Measurements from ENCODE around the gene CD300LD.

The CD300LD gene

GRCh38 chr17:74606050-74606449 is 14.0 kb upstream of the CD300LD start:
- DNase-seq (ENCODE audit: low read depth): no peak
- no peak for TF ChIP-seq CTCF (conservative IDR thresholded peaks at IDR 0.05; ENCODE audit: low read length)
- H3K4me3 ChIP-seq (ENCODE audit: low read length): no peak overlapping the region

GRCh38 chr17:74605361-74605760 is 13.3 kb upstream of the CD300LD start:
- no peak for TF ChIP-seq CTCF (conservative IDR thresholded peaks at IDR 0.05; ENCODE audit: low read length)
- H3K4me3 ChIP-seq (ENCODE audit: low read length): no peak overlapping the region
- peak; percentile 75 for DNase-seq (ENCODE audit: low read depth)

DNA sequence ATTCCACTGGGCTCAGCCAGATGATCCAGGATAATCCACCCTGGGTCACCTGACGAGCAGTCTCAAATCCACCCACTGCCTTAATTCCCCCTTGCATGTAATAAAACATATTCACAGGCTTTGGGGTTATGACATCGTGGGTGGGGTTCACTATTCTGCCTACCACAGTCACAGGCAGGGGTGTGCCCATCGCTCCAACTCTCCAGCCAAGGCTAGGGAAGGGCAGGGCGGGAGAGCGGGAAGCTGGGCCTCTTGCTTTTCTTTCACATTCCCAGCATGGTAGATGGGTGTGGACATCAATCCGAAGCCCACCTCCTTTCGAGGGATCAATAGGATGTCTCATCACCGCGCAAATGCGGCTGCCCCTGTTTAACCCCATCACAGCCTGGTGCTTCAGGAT is 12.7 kb upstream of the CD300LD start:
- no peak for TF ChIP-seq CTCF (conservative IDR thresholded peaks at IDR 0.05; ENCODE audit: low read length)
- no peak for DNase-seq (ENCODE audit: low read depth)

GRCh38 chr17:74604200-74604599 is 12.1 kb upstream of the CD300LD start:
- no peak for TF ChIP-seq CTCF (conservative IDR thresholded peaks at IDR 0.05; ENCODE audit: low read length)
- H3K4me3 ChIP-seq (ENCODE audit: low read length): no peak overlapping the region
- DNase-seq (ENCODE audit: low read depth): no peak

More for the DNA sequence above, 12.7 kb upstream of the CD300LD start:
- no peak overlapping the region for H3K4me3 ChIP-seq (ENCODE audit: low read length)

DNA sequence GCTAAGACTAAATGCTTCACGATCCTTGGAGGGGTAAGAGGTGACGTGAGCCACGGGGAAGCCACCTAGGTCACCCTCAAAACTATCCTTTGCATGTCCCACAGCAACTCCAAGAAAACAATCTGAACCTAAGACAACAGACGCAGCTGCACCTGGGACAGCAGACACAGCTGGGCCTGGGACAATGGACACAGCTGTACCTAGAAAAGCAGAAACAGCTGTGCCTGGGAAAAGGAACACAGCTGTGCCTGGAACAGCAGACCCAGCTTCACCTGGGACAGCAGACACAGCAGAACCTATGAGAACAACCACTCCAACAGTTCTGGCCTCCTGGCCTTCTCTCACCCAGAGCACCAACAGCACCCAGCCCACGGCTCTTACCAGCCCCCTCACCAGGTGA is 11.7 kb upstream of the CD300LD start:
- no peak overlapping the region for H3K4me3 ChIP-seq (ENCODE audit: low read length)
- no peak for DNase-seq (ENCODE audit: low read depth)
- TF ChIP-seq CTCF (conservative IDR thresholded peaks at IDR 0.05; ENCODE audit: low read length): no peak

GRCh38 chr17:74603037-74603635 is 11.1 kb upstream of the CD300LD start:
- DNase-seq (ENCODE audit: low read depth): no peak
- H3K4me3 ChIP-seq (ENCODE audit: low read length): no peak overlapping the region
- no peak for TF ChIP-seq CTCF (conservative IDR thresholded peaks at IDR 0.05; ENCODE audit: low read length)

DNA sequence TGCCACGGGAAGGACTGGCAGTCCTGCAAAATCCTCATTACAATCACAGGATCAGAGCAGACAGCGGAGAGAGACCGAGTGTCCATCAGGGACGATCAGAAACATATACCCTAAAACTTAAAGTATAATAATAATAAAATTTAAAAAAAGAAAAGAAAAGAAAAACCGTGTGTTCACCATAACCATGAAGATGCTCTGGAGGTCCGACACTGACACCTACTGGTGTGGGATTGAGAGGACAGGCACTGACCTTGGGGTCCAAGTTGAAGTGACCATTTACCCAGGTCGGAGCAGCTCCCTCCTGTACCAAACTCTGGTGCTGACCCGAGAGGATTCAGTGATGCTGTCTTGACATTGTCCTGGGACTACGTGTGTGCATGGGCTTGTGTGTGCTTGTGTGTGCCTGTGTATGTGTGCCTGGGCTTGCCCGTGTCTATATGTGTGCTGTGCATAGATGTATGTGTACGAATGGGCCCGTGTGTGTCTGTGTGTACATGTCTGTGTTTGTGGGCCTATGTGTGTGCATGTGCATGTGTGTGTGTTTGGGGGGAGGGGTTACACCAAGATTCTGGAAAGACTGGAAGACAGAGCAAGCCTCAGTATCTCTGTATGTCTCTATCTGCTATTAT is 10.0 kb upstream of the CD300LD start:
- H3K4me3 ChIP-seq (ENCODE audit: low read length): no peak overlapping the region
- TF ChIP-seq CTCF (conservative IDR thresholded peaks at IDR 0.05; ENCODE audit: low read length): peak; percentile 75
- DNase-seq (ENCODE audit: low read depth): peak; percentile 34

Data from AG10803 (cell line).